Suprapubic skin (tissue), 4 donors: Measurements from ENCODE around the gene ACAD11. TPM values are rescaled to one million over a fixed set of nuclear protein-coding genes. Genes with fewer than 3 reads are reported as not detected.

ENCODE experiments used
- DNase-seq, 2 donors: peaks; one replicate each; pipeline ENCODE4 v3.0.0-alpha.2; 2019; ENCODE audit warnings: low spot score in 2 of 2
- H3K27ac ChIP-seq: fragments of 200-600 bp; sonication (generic); one replicate; pipeline ENCODE4 v1.5.1; 2019
- H3K27me3 ChIP-seq: fragments of 200-600 bp; sonication (generic); one replicate; pipeline ENCODE4 v1.5.1; 2019
- H3K36me3 ChIP-seq: fragments of 200-600 bp; sonication (generic); one replicate; pipeline ENCODE4 v1.5.1; 2019
- H3K4me1 ChIP-seq: fragments of 200-600 bp; sonication (generic); one replicate; pipeline ENCODE4 v1.5.1; 2019
- H3K4me3 ChIP-seq: fragments of 200-600 bp; sonication (generic); one replicate; pipeline ENCODE4 v1.5.1; 2019; ENCODE audit warnings: mild to moderate bottlenecking
- H3K9me3 ChIP-seq: fragments of 200-600 bp; sonication (generic); one replicate; pipeline ENCODE4 v1.5.1; 2019
- CTCF ChIP-seq, 2 donors: fragments of 200-600 bp in 1 of 2; fragments of 450-650 bp in 1 of 2; sonication (generic) in 1 of 2; IDR thresholded peaks; one replicate each; pipeline ENCODE4 v1.5.1; 2016 to 2019; ENCODE audit warnings: antibody characterized with exemption in 2 of 2, mild to moderate bottlenecking in 1 of 2, moderate library complexity in 1 of 2
- EP300 ChIP-seq: sonication (generic); formaldehyde crosslinking; IDR thresholded peaks from one replicate; pipeline ENCODE4 v1.6.1; 2017; ENCODE audit warnings: antibody characterized with exemption
- POLR2A ChIP-seq, 2 donors: fragments of 450-650 bp; IDR thresholded peaks; one replicate each; pipeline ENCODE4 v1.6.1; 2017; ENCODE audit warnings: antibody characterized with exemption in 2 of 2, mild to moderate bottlenecking in 2 of 2, moderate library complexity in 2 of 2
- POLR2AphosphoS5 ChIP-seq, 3 donors: sonication (generic); formaldehyde crosslinking; IDR thresholded peaks; one replicate each; pipeline ENCODE4 v1.6.1; 2017; ENCODE audit warnings: antibody characterized with exemption in 3 of 3
- WGBS: methylation state at CpG from one replicate; pipeline ENCODE4 v1.1.5; 2018; 5-methylcytosine and 5-hydroxymethylcytosine counted together
- total RNA-seq, 4 donors: library from RNA; depleted of rRNA; stranded (reverse); fragments of >200 nt; gene quantifications; one replicate each; pipeline ENCODE4 v1.1.0, GENCODE V29; 2016

The ACAD11 gene
- total RNA-seq, 4 donors from 2014 or later: 18.2 to 112 (median 23.3) TPM

GRCh38 chr3:132682201-132682600 is 22.6 kb upstream of the ACAD11 start:
- DNase-seq: no peak
- Histone ChIP-seq H3K9me3 (no peaks in the 10 kb centered on the region), H3K4me3 (no peak overlapping the region), H3K4me1 (no peaks in the 10 kb centered on the region), H3K27ac (no peak overlapping the region), H3K36me3 (peaks cover 77% of the 10 kb centered on the region), H3K27me3 (no peaks in the 10 kb centered on the region)
- TF ChIP-seq POLR2A (IDR thresholded peaks at IDR 0.05): no peak
- TF ChIP-seq POLR2AphosphoS5 (IDR thresholded peaks at IDR 0.05): no peak
- TF ChIP-seq CTCF (IDR thresholded peaks at IDR 0.05): no peak
- no peak for TF ChIP-seq EP300

- TF ChIP-seq EP300: no peak
- TF ChIP-seq CTCF (IDR thresholded peaks at IDR 0.05): no peak
- H3K27ac ChIP-seq: no peak overlapping the region
- no peaks in the 10 kb centered on the region for H3K4me1 ChIP-seq
- WGBS: 97% methylated on average over 3 of the region's 3 CpGs
- H3K36me3 ChIP-seq: peaks cover 80% of the 10 kb centered on the region
- H3K4me3 ChIP-seq: no peak overlapping the region
- no peaks in the 10 kb centered on the region for H3K9me3 ChIP-seq
- no peaks in the 10 kb centered on the region for H3K27me3 ChIP-seq
- DNase-seq: no peak
Observed at GRCh38 chr3:132681421-132681820, 21.8 kb upstream of the ACAD11 start.

GRCh38 chr3:132679911-132680310 is 20.3 kb upstream of the ACAD11 start:
- TF ChIP-seq CTCF (IDR thresholded peaks at IDR 0.05) (no peak), EP300 (no peak), POLR2AphosphoS5 (IDR thresholded peaks at IDR 0.05) (no peak), POLR2A (IDR thresholded peaks at IDR 0.05) (no peak)
- no peak for DNase-seq
- Histone ChIP-seq H3K4me1 (no peaks in the 10 kb centered on the region), H3K27me3 (no peaks in the 10 kb centered on the region), H3K4me3 (no peak overlapping the region), H3K27ac (no peak overlapping the region), H3K36me3 (peaks cover 79% of the 10 kb centered on the region), H3K9me3 (no peaks in the 10 kb centered on the region)
- 87% methylated on average over 5 of the region's 5 CpGs for WGBS

GRCh38 chr3:132675408-132675807 is 15.8 kb upstream of the ACAD11 start:
- H3K4me3 ChIP-seq: no peak overlapping the region
- H3K27me3 ChIP-seq: no peaks in the 10 kb centered on the region
- DNase-seq: no peak
- TF ChIP-seq POLR2A (IDR thresholded peaks at IDR 0.05): no peak
- TF ChIP-seq CTCF (IDR thresholded peaks at IDR 0.05): no peak
- no peak for TF ChIP-seq EP300
- no peak for TF ChIP-seq POLR2AphosphoS5 (IDR thresholded peaks at IDR 0.05)
- H3K36me3 ChIP-seq: peaks cover 68% of the 10 kb centered on the region
- no peak overlapping the region for H3K27ac ChIP-seq
- no peaks in the 10 kb centered on the region for H3K4me1 ChIP-seq
- H3K9me3 ChIP-seq: no peaks in the 10 kb centered on the region

- Histone ChIP-seq H3K36me3 (peaks cover 22% of the 10 kb centered on the region), H3K27ac (no peak overlapping the region), H3K9me3 (no peaks in the 10 kb centered on the region), H3K27me3 (no peaks in the 10 kb centered on the region), H3K4me1 (no peaks in the 10 kb centered on the region), H3K4me3 (no peak overlapping the region)
- WGBS: 81% methylated on average over 5 of the region's 5 CpGs
- DNase-seq: no peak
- no peak for TF ChIP-seq EP300
- TF ChIP-seq POLR2A (IDR thresholded peaks at IDR 0.05): no peak
Observed at GRCh38 chr3:132669256-132669777, 9.7 kb upstream of the ACAD11 start.

GRCh38 chr3:132665230-132665745 is 5.7 kb upstream of the ACAD11 start:
- no peak overlapping the region for H3K4me3 ChIP-seq
- H3K4me1 ChIP-seq: peaks cover 15% of the 10 kb centered on the region
- no peaks in the 10 kb centered on the region for H3K9me3 ChIP-seq
- DNase-seq: no peak
- H3K36me3 ChIP-seq: no peaks in the 10 kb centered on the region
- WGBS: 73% methylated on average over 3 of the region's 3 CpGs
- no peak for TF ChIP-seq POLR2A (IDR thresholded peaks at IDR 0.05)
- no peak for TF ChIP-seq EP300
- no peak for TF ChIP-seq CTCF (IDR thresholded peaks at IDR 0.05)
- TF ChIP-seq POLR2AphosphoS5 (IDR thresholded peaks at IDR 0.05): no peak
- H3K27ac ChIP-seq: no peak overlapping the region
- no peaks in the 10 kb centered on the region for H3K27me3 ChIP-seq
